ENCODE results near the gene MCL1. TPM values are rescaled to one million over a fixed set of nuclear protein-coding genes. Genes with fewer than 3 reads are reported as not detected.
"Not testable (repeated sequence)": the region's sequence is repeated elsewhere in the genome, so short reads cannot be mapped to it uniquely, and the experiment has no call there.

MCL1 gene
- total RNA-seq (100 to 1,000 TPM; 291 TPM), polyA plus RNA-seq (100 to 1,000 TPM; 125 to 170 (median 146) TPM), total RNA-seq (403 to 1,939 (median 800) reads per million in 6 experiments)

GRCh38 chr1:150579110-150579944 is at the start of gene MCL1:
MCL1 (minus strand) TSS chr1:150579610; CDS start chr1:150579530, 80 bp downstream.
- Mint-ChIP-seq H3K27me3 (no peaks in the 10 kb centered on the region), H3K27ac (peak within 1 kb of the TSS; percentile 95 to 99 (median 98)), H3K4me3 (peak within 1 kb of the TSS; percentile 94 to 99 (median 97)), H3K9me3 (peaks cover 0 to 4% (median 0%) of the 10 kb centered on the region in 9 donors), H3K36me3 (peaks cover 35 to 51% (median 50%) of the 10 kb centered on the region in 3 donors), H3K4me1 (peaks cover 23 to 40% (median 35%) of the 10 kb centered on the region in 4 donors)
- ATAC-seq (peak; percentile 71 to 75), DNase-seq (peak; percentile 73 to 94 (median 86))
- POLR2A ChIA-PET = interaction anchor here (0.5 to 16.4 kb wide), 27 partner anchors 10 to 702 kb away, joined by 3 to 1195 read pairs (median 4); partner anchors contain the start of genes ANP32E, APH1A, ENSA and FALEC

- H3K4me3 Mint-ChIP-seq = no peak overlapping the region
- no peaks in the 10 kb centered on the region for H3K27me3 Mint-ChIP-seq
- ATAC-seq (no peak), DNase-seq (no peak)
- POLR2A ChIA-PET = interaction anchor here (0.6 to 4.7 kb wide), 15 partner anchors 9 to 471 kb away, joined by 3 to 176 read pairs (median 6); partner anchors contain the start of genes FALEC, GOLPH3L, MCL1 and RPRD2
- peaks cover 15 to 23% (median 18%) of the 10 kb centered on the region in 4 donors for H3K4me1 Mint-ChIP-seq
- H3K36me3 Mint-ChIP-seq = peaks cover 10 to 44% (median 21%) of the 10 kb centered on the region in 3 donors
- H3K9me3 Mint-ChIP-seq = no peaks in the 10 kb centered on the region
- no peak overlapping the region for H3K27ac Mint-ChIP-seq
Observed at GRCh38 chr1:150628766-150629114, 49.3 kb upstream of the MCL1 start.

GRCh38 chr1:150627826-150628410 is 48.5 kb upstream of the MCL1 start:
- ATAC-seq (no peak), DNase-seq (no peak)
- Mint-ChIP-seq H3K9me3 (no peaks in the 10 kb centered on the region), H3K4me3 (peak overlapping the region in 2 of 10 donors; percentile 12 to 22), H3K4me1 (peaks cover 20 to 26% (median 22%) of the 10 kb centered on the region in 4 donors), H3K27ac (peak overlapping the region in 5 of 10 donors; percentile 33 to 87 (median 58)), H3K27me3 (no peaks in the 10 kb centered on the region), H3K36me3 (peaks cover 10 to 52% (median 24%) of the 10 kb centered on the region in 3 donors)
- POLR2A ChIA-PET = interaction anchor here (0.6 to 4.7 kb wide), 8 partner anchors 40 to 263 kb away, joined by 3 to 176 read pairs (median 4); partner anchors contain the start of genes MCL1 and RPRD2

GRCh38 chr1:150626150-150626549 is 46.7 kb upstream of the MCL1 start:
- no peaks in the 10 kb centered on the region for H3K27me3 Mint-ChIP-seq
- no peaks in the 10 kb centered on the region for H3K9me3 Mint-ChIP-seq
- POLR2A ChIA-PET = interaction anchor here (1.0 to 4.5 kb wide), 2 partner anchors 48 to 54 kb away, joined by 3 to 71 read pairs; partner anchors contain the start of gene MCL1
- peaks cover 10 to 66% (median 25%) of the 10 kb centered on the region in 3 donors for H3K36me3 Mint-ChIP-seq
- ATAC-seq (no peak), DNase-seq (no peak)
- peaks cover 24 to 38% (median 33%) of the 10 kb centered on the region in 4 donors for H3K4me1 Mint-ChIP-seq
- H3K4me3 Mint-ChIP-seq = peak overlapping the region in 1 of 10 donors; percentile 48
- H3K27ac Mint-ChIP-seq = peak overlapping the region in 5 of 10 donors; percentile 23 to 61 (median 45)

GRCh38 chr1:150624546-150624945 is 45.1 kb upstream of the MCL1 start:
- not testable (repeated sequence) for H3K9me3 Mint-ChIP-seq, ATAC-seq, H3K4me3 Mint-ChIP-seq, DNase-seq, H3K27me3 Mint-ChIP-seq
- Mint-ChIP-seq H3K4me1 (peaks cover 28 to 51% (median 43%) of the 10 kb centered on the region in 4 donors), H3K36me3 (peaks cover 10 to 81% (median 27%) of the 10 kb centered on the region in 3 donors), H3K27ac (peak overlapping the region in 4 of 10 donors; percentile 5 to 74 (median 45))
- POLR2A ChIA-PET = interaction anchor here (0.6 to 16.7 kb wide), 3 partner anchors 45 to 433 kb away, joined by 3 to 198 read pairs (median 5); no protein-coding TSS in a partner anchor

- H3K27ac Mint-ChIP-seq = peak overlapping the region in 5 of 10 donors; percentile 12 to 75 (median 24)
- not testable (repeated sequence) for ATAC-seq, H3K4me3 Mint-ChIP-seq, H3K9me3 Mint-ChIP-seq, H3K27me3 Mint-ChIP-seq, DNase-seq
- peaks cover 30 to 55% (median 47%) of the 10 kb centered on the region in 4 donors for H3K4me1 Mint-ChIP-seq
- peaks cover 10 to 85% (median 31%) of the 10 kb centered on the region in 3 donors for H3K36me3 Mint-ChIP-seq
- POLR2A ChIA-PET = interaction anchor here (0.6 to 16.7 kb wide), 3 partner anchors 44 to 434 kb away, joined by 3 to 198 read pairs (median 5); no protein-coding TSS in a partner anchor
Observed at GRCh38 chr1:150624134-150624533, 44.7 kb upstream of the MCL1 start.

GRCh38 chr1:150622303-150622975 is 43.0 kb upstream of the MCL1 start:
- Mint-ChIP-seq H3K9me3 (no peaks in the 10 kb centered on the region), H3K4me1 (peaks cover 23 to 55% (median 47%) of the 10 kb centered on the region in 4 donors), H3K4me3 (peak overlapping the region in 3 of 10 donors; percentile 31 to 35 (median 33)), H3K27me3 (no peaks in the 10 kb centered on the region), H3K27ac (peak overlapping the region; percentile 70 to 92 (median 85)), H3K36me3 (peaks cover 10 to 79% (median 31%) of the 10 kb centered on the region in 3 donors)
- ATAC-seq (no peak), DNase-seq (no peak)
- POLR2A ChIA-PET = interaction anchor here (0.9 to 16.7 kb wide), 3 partner anchors 43 to 62 kb away, joined by 3 to 198 read pairs (median 3); partner anchors contain the start of gene MCL1

GRCh38 chr1:150621497-150622302 is 42.3 kb upstream of the MCL1 start:
- Mint-ChIP-seq H3K27me3 (no peaks in the 10 kb centered on the region), H3K9me3 (no peaks in the 10 kb centered on the region), H3K4me1 (peaks cover 23 to 60% (median 52%) of the 10 kb centered on the region in 4 donors), H3K4me3 (peak overlapping the region in 6 of 10 donors; percentile 14 to 35 (median 27)), H3K27ac (peak overlapping the region; percentile 74 to 92 (median 86)), H3K36me3 (peaks cover 10 to 79% (median 28%) of the 10 kb centered on the region in 3 donors)
- ATAC-seq (peak; percentile 73 to 81), DNase-seq (peak; percentile 26 to 80 (median 60))
- POLR2A ChIA-PET = interaction anchor here (0.7 to 16.7 kb wide), 6 partner anchors 42 to 68 kb away, joined by 3 to 198 read pairs (median 3); partner anchors contain the start of gene MCL1

- Mint-ChIP-seq H3K4me3 (peak overlapping the region in 1 of 10 donors; percentile 22), H3K27ac (peak overlapping the region; percentile 22 to 92 (median 76)), H3K4me1 (peaks cover 26 to 63% (median 57%) of the 10 kb centered on the region in 4 donors), H3K36me3 (peaks cover 7 to 79% (median 27%) of the 10 kb centered on the region in 3 donors), H3K9me3 (no peaks in the 10 kb centered on the region), H3K27me3 (no peaks in the 10 kb centered on the region)
- POLR2A ChIA-PET = interaction anchor here (0.7 to 16.7 kb wide), 4 partner anchors 41 to 67 kb away, joined by 3 to 198 read pairs (median 11); partner anchors contain the start of gene MCL1
- no peak for ATAC-seq
- no peak for DNase-seq
Observed at GRCh38 chr1:150620919-150621318, 41.5 kb upstream of the MCL1 start.

GRCh38 chr1:150619576-150620509 is 40.4 kb upstream of the MCL1 start:
- Mint-ChIP-seq H3K27me3 (no peaks in the 10 kb centered on the region), H3K4me3 (no peak overlapping the region), H3K4me1 (peaks cover 32 to 69% (median 62%) of the 10 kb centered on the region in 4 donors), H3K9me3 (no peaks in the 10 kb centered on the region), H3K27ac (peak overlapping the region; percentile 12 to 92 (median 76)), H3K36me3 (peaks cover 4 to 75% (median 22%) of the 10 kb centered on the region in 3 donors)
- ATAC-seq (peak; percentile 43 to 65), DNase-seq (peak in 1 of 10 donors; percentile 32)
- POLR2A ChIA-PET = interaction anchor here (0.6 to 16.7 kb wide), 7 partner anchors 10 to 367 kb away, joined by 3 to 198 read pairs (median 4); partner anchors contain the start of genes ENSA and MCL1

All from naive thymus-derived CD8-positive, alpha-beta T cell (primary cell).